Fibroblast of gingiva (primary cell): Measurements from ENCODE around the gene CBFA2T3.
"Not testable (repeated sequence)": the region's sequence is repeated elsewhere in the genome, so short reads cannot be mapped to it uniquely, and the experiment has no call there.

ENCODE experiments used
- DNase-seq: peaks from one replicate; pipeline ENCODE4 v3.0.0-alpha.2; 2011; ENCODE audit warnings: low read depth

CBFA2T3 gene

GRCh38 chr16:88889702-88890352, 87.2 kb downstream of the CBFA2T3 start:
- DNase-seq, result not testable (repeated sequence)

- no peak for DNase-seq
These were observed 88.3 kb downstream of the CBFA2T3 start for GRCh38 chr16:88888461-88889387.

- no peak for DNase-seq
These were observed 89.0 kb downstream of the CBFA2T3 start for GRCh38 chr16:88888057-88888456.

GRCh38 chr16:88886845-88887521, 90.0 kb downstream of the CBFA2T3 start:
- peak; percentile 92 for DNase-seq

GRCh38 chr16:88886420-88886844, 90.6 kb downstream of the CBFA2T3 start:
- peak; percentile 3 for DNase-seq

GRCh38 chr16:88885693-88886280, 91.2 kb downstream of the CBFA2T3 start:
- no peak for DNase-seq

GRCh38 chr16:88884569-88885271, 92.3 kb downstream of the CBFA2T3 start:
- no peak for DNase-seq

- no peak for DNase-seq
These were observed 93.1 kb downstream of the CBFA2T3 start for GRCh38 chr16:88883946-88884345.

- no peak for DNase-seq
These were observed 93.7 kb downstream of the CBFA2T3 start for GRCh38 chr16:88883117-88883895.

- no peak for DNase-seq
These were observed 94.5 kb downstream of the CBFA2T3 start for GRCh38 chr16:88882358-88883030.

GRCh38 chr16:88881675-88882357, 95.2 kb downstream of the CBFA2T3 start:
- no peak for DNase-seq

- DNase-seq, result no peak
These were observed 95.9 kb downstream of the CBFA2T3 start for GRCh38 chr16:88881007-88881615.

- DNase-seq, result no peak
These were observed 96.6 kb downstream of the CBFA2T3 start for GRCh38 chr16:88880226-88881006.

GRCh38 chr16:88879788-88880055, 97.3 kb downstream of the CBFA2T3 start:
- DNase-seq, result no peak

- DNase-seq, result no peak
These were observed 97.8 kb downstream of the CBFA2T3 start for GRCh38 chr16:88878967-88879787.

- no peak for DNase-seq
These were observed 98.7 kb downstream of the CBFA2T3 start for GRCh38 chr16:88878356-88878755.

- no peak for DNase-seq
These were observed 99.3 kb downstream of the CBFA2T3 start for GRCh38 chr16:88877564-88878289.
